Left lung (tissue), 10 donors: ENCODE results near the gene DDX25. TPM values are rescaled to one million over a fixed set of nuclear protein-coding genes. Genes with fewer than 3 reads are reported as not detected.
"Not testable (repeated sequence)": the region's sequence is repeated elsewhere in the genome, so short reads cannot be mapped to it uniquely, and the experiment has no call there.

Experiments used
- ATAC-seq: fragments of 200-7000 bp; cut with Tn5 transposase; one replicate; pipeline ENCODE4 v1.9.1; 2020; ENCODE audit warnings: moderate library complexity
- DNase-seq, 4 donors: peaks; one replicate each; pipeline ENCODE4 v3.0.0-alpha.2; 2013 to 2020
- H3K27ac ChIP-seq, 2 donors: fragments of 200-600 bp; sonication (generic) in 1 of 2; one replicate each; pipeline versions ENCODE4 v1.5.0 to v1.8.0; 2020 to 2021
- H3K27me3 ChIP-seq, 2 donors: fragments of 200-600 bp; sonication (generic) in 1 of 2; one replicate each; pipeline versions ENCODE4 v1.5.0 to v1.8.0; 2020 to 2021
- H3K36me3 ChIP-seq, 2 donors: fragments of 200-600 bp; sonication (generic) in 1 of 2; one replicate each; pipeline versions ENCODE4 v1.5.0 to v1.8.0; 2020 to 2021
- H3K4me1 ChIP-seq, 2 donors: fragments of 200-600 bp; one replicate each; pipeline ENCODE4 v1.8.0; 2021
- H3K4me3 ChIP-seq, 2 donors: fragments of 200-600 bp; sonication (generic) in 1 of 2; one replicate each; pipeline versions ENCODE4 v1.5.0 to v1.8.0; 2020 to 2021; ENCODE audit warnings: mild to moderate bottlenecking in 1 of 2
- H3K9me3 ChIP-seq, 2 donors: fragments of 200-600 bp; sonication (generic) in 1 of 2; one replicate each; pipeline versions ENCODE4 v1.5.0 to v1.8.0; 2020 to 2021
- CTCF ChIP-seq, 2 donors: fragments of 200-600 bp; sonication (generic) in 1 of 2; IDR thresholded peaks; one replicate each; pipeline versions ENCODE4 v1.5.0 to v1.8.0; 2021; ENCODE audit warnings: antibody characterized with exemption in 2 of 2
- intact Hi-C, 2 donors: fragments of 100-400 bp; cut with DNase I; formaldehyde crosslinking; loops; one replicate each; pipeline versions ENCODE4 v1.11.2 to v1.14.2; 2022
- polyA plus RNA-seq, 6 donors: library from polyadenylated mRNA; unstranded; fragments of 120-200 nt; gene quantifications; one replicate each; pipeline ENCODE4 v1.2.1, GENCODE V29; 2013; ENCODE audit not compliant: insufficient read length in 6 of 6
- total RNA-seq, 2 donors: library from RNA; stranded (reverse); fragmentation: NEBNext Ultra II Directional; extraction: Animal tissue kit (Norgen Biotek cat#: 25700); gene quantifications; one replicate each; pipeline ENCODE4 v1.2.1, GENCODE V29; 2021
- donor health status: DM: no; HTN: yes; CAD: no.
- donor health status: DM: no; HTN: no; CAD: no.

DDX25 gene
- total and polyA plus RNA-seq, 8 donors: 0.47 to 2.5 (median 2.0) TPM; not detected in 1

GRCh38 chr11:125910226-125910849, 6.0 kb downstream of the DDX25 start:
- Histone ChIP-seq H3K9me3 (no peaks in the 10 kb centered on the region), H3K27me3 (peaks cover 3 to 17% of the 10 kb centered on the region in 2 donors), H3K4me3 (no peak overlapping the region), H3K4me1 (no peaks in the 10 kb centered on the region), H3K27ac (no peak overlapping the region), H3K36me3 (no peaks in the 10 kb centered on the region)
- no peak for TF ChIP-seq CTCF (IDR thresholded peaks at IDR 0.05)
- ATAC-seq (no peak), DNase-seq (no peak)
- intact Hi-C loops: no loop called here

DNA sequence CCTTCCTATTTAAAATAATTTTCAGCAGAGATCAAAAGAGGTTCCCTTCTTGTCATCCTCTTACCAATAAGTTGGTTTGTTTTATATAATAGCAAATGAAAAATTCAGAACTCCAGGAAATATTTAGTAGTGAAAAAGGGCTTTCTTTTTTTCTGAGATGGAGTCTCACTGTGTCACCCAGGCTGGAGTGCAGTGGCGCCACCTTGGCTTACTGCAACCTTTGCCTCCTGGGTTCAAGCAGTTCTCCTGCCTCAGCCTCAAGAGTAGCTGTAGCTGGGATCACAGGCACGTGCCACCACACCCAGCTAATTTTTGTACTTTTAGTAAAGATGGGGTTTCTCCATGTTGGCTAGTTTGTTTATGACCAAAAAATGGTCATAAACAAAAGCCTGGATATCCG, 10.3 kb downstream of the DDX25 start:
- intact Hi-C loops, H3K4me3 ChIP-seq, DNase-seq, H3K36me3 ChIP-seq, H3K27ac ChIP-seq, H3K4me1 ChIP-seq, ATAC-seq, H3K9me3 ChIP-seq: not testable (repeated sequence)
- peaks cover 3 to 18% of the 10 kb centered on the region in 2 donors for H3K27me3 ChIP-seq

DNA sequence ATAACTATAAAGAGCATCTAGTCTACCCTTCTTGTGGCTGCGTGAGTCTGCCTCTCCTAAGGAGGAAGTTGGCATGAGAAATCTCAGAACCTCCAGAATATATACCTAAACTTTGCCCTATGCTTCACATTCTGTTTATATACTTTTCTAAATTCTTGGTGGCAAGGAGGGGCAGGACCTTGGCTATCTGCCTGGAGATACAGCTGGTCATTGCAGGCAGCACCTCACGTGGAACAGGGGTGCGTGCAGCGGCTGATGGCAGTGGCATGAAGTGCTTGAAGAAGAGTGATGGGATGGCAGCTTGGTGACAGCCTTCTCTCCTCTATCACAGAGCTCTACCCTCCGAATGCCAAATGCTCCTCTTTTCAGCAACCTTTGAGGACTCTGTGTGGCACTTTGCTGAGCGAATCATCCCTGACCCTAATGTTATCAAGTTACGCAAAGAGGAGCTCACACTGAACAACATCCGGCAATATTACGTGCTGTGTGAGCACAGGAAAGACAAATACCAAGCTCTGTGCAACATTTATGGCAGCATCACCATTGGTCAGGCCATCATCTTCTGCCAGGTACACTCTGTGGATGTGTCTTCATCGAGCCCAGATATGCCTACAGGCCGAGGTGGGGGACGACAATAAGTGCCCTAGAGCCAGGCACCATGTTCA, 12.5 kb downstream of the DDX25 start:
- Histone ChIP-seq H3K4me3 (no peak overlapping the region), H3K4me1 (no peaks in the 10 kb centered on the region), H3K9me3 (no peaks in the 10 kb centered on the region), H3K27me3 (peaks cover 0 to 18% of the 10 kb centered on the region in 2 donors), H3K36me3 (no peaks in the 10 kb centered on the region), H3K27ac (no peak overlapping the region)
- no peak for TF ChIP-seq CTCF (IDR thresholded peaks at IDR 0.05)
- intact Hi-C loops: no loop called here
- DNase-seq (no peak), ATAC-seq (no peak)

- Histone ChIP-seq H3K4me3 (no peak overlapping the region), H3K27me3 (peaks cover 0 to 18% of the 10 kb centered on the region in 2 donors), H3K9me3 (no peaks in the 10 kb centered on the region), H3K4me1 (no peaks in the 10 kb centered on the region), H3K27ac (no peak overlapping the region), H3K36me3 (no peaks in the 10 kb centered on the region)
- no peak for TF ChIP-seq CTCF (IDR thresholded peaks at IDR 0.05)
- ATAC-seq (no peak), DNase-seq (no peak)
- intact Hi-C loops: no loop called here
Measured at GRCh38 chr11:125918140-125918840, 14.0 kb downstream of the DDX25 start.

DNA sequence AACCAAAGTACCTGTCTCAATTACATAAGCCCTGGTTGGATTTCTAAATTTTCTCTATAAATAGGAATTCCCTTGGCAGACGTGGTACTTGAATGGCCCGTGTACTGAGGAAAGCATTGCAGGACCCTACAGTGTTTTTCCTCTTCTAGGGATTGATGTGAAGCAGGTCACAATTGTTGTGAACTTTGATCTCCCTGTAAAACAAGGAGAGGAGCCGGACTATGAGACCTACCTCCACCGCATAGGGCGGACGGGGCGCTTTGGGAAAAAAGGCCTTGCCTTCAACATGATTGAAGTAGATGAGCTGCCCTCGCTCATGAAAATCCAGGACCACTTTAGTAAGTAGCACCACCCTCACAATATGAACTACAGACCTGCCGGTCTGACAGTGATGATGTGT, 16.7 kb downstream of the DDX25 start:
- ATAC-seq (no peak), DNase-seq (no peak)
- no peak for TF ChIP-seq CTCF (IDR thresholded peaks at IDR 0.05)
- intact Hi-C loops: no loop called here
- H3K36me3 ChIP-seq: no peaks in the 10 kb centered on the region
- no peaks in the 10 kb centered on the region for H3K4me1 ChIP-seq
- peaks cover 0 to 18% of the 10 kb centered on the region in 2 donors for H3K27me3 ChIP-seq
- no peak overlapping the region for H3K4me3 ChIP-seq
- no peaks in the 10 kb centered on the region for H3K9me3 ChIP-seq
- no peak overlapping the region for H3K27ac ChIP-seq
